ENCODE results near the gene GPR141. TPM values are rescaled to one million over a fixed set of nuclear protein-coding genes. Genes with fewer than 3 reads are reported as not detected.

Gene GPR141
- total and polyA plus RNA-seq, 4 donors: 0.88 to 4.2 (median 1.2) TPM; not detected in 1

GRCh38 chr7:37758501-37759045 is 75.0 kb downstream of the GPR141 start:
- no peaks in the 10 kb centered on the region for H3K4me1 ChIP-seq (ENCODE audit: control insufficient read depth in 1 of 2, insufficient read depth in 2 of 2, low read length in 2 of 2)
- no peak overlapping the region for H3K4me3 ChIP-seq (ENCODE audit: low read length in 2 of 2)
- H3K36me3 ChIP-seq (ENCODE audit: control insufficient read depth in 1 of 2, insufficient read depth in 2 of 2, low read length in 1 of 2): no peaks in the 10 kb centered on the region
- no peaks in the 10 kb centered on the region for H3K9me3 ChIP-seq (ENCODE audit: control insufficient read depth, low read length)
- no peak for DNase-seq
- H3K27me3 ChIP-seq (ENCODE audit: control insufficient read depth in 1 of 2, insufficient read depth in 2 of 2, low read length in 1 of 2): no peaks in the 10 kb centered on the region
- 85 to 87% methylated on average over 3 of the region's 3 CpGs for WGBS, 2 donors
- intact Hi-C loops (cut with DNase I): no loop called here
- no peak overlapping the region for H3K27ac ChIP-seq (ENCODE audit: low read depth in 1 of 2, low read length in 2 of 2)
- ATAC-seq (ENCODE audit: low FRiP score): no peak

GRCh38 chr7:37759526-37759925 is 76.0 kb downstream of the GPR141 start:
- Histone ChIP-seq H3K27ac (ENCODE audit: low read depth in 1 of 2, low read length in 2 of 2) (no peak overlapping the region), H3K27me3 (ENCODE audit: control insufficient read depth in 1 of 2, insufficient read depth in 2 of 2, low read length in 1 of 2) (no peaks in the 10 kb centered on the region), H3K9me3 (ENCODE audit: control insufficient read depth, low read length) (no peaks in the 10 kb centered on the region), H3K4me3 (ENCODE audit: low read length in 2 of 2) (no peak overlapping the region), H3K36me3 (ENCODE audit: control insufficient read depth in 1 of 2, insufficient read depth in 2 of 2, low read length in 1 of 2) (no peaks in the 10 kb centered on the region), H3K4me1 (ENCODE audit: control insufficient read depth in 1 of 2, insufficient read depth in 2 of 2, low read length in 2 of 2) (no peaks in the 10 kb centered on the region)
- intact Hi-C loops (cut with DNase I): no loop called here
- 81 to 82% methylated on average over 5 of the region's 5 CpGs for WGBS, 2 donors
- DNase-seq (peak in 1 of 2 donors; percentile 30), ATAC-seq (ENCODE audit: low FRiP score) (no peak)

- ATAC-seq (ENCODE audit: low FRiP score): no peak
- intact Hi-C loops (cut with DNase I): no loop called here
- H3K36me3 ChIP-seq (ENCODE audit: control insufficient read depth in 1 of 2, insufficient read depth in 2 of 2, low read length in 1 of 2): no peaks in the 10 kb centered on the region
- no peak overlapping the region for H3K4me3 ChIP-seq (ENCODE audit: low read length in 2 of 2)
- no peak for DNase-seq
- H3K4me1 ChIP-seq (ENCODE audit: control insufficient read depth in 1 of 2, insufficient read depth in 2 of 2, low read length in 2 of 2): no peaks in the 10 kb centered on the region
- whole genome bisulfite sequencing, 2 donors: 91 to 92% methylated on average over 4 of the region's 4 CpGs
- H3K27me3 ChIP-seq (ENCODE audit: control insufficient read depth in 1 of 2, insufficient read depth in 2 of 2, low read length in 1 of 2): no peaks in the 10 kb centered on the region
- H3K9me3 ChIP-seq (ENCODE audit: control insufficient read depth, low read length): no peaks in the 10 kb centered on the region
- no peak overlapping the region for H3K27ac ChIP-seq (ENCODE audit: low read depth in 1 of 2, low read length in 2 of 2)
Measured at GRCh38 chr7:37765421-37765829, 81.9 kb downstream of the GPR141 start.

GRCh38 chr7:37765872-37766525 is 82.4 kb downstream of the GPR141 start:
- WGBS, 2 donors: 60 to 70% methylated on average over 6 of the region's 6 CpGs
- Histone ChIP-seq H3K27me3 (ENCODE audit: control insufficient read depth in 1 of 2, insufficient read depth in 2 of 2, low read length in 1 of 2) (no peaks in the 10 kb centered on the region), H3K4me1 (ENCODE audit: control insufficient read depth in 1 of 2, insufficient read depth in 2 of 2, low read length in 2 of 2) (no peaks in the 10 kb centered on the region), H3K9me3 (ENCODE audit: control insufficient read depth, low read length) (no peaks in the 10 kb centered on the region), H3K4me3 (ENCODE audit: low read length in 2 of 2) (no peak overlapping the region), H3K27ac (ENCODE audit: low read depth in 1 of 2, low read length in 2 of 2) (no peak overlapping the region), H3K36me3 (ENCODE audit: control insufficient read depth in 1 of 2, insufficient read depth in 2 of 2, low read length in 1 of 2) (no peaks in the 10 kb centered on the region)
- ATAC-seq (ENCODE audit: low FRiP score) (no peak), DNase-seq (peak in 1 of 2 donors; percentile 55)
- intact Hi-C loops (cut with DNase I): no loop called here

GRCh38 chr7:37768611-37769010 is 85.0 kb downstream of the GPR141 start:
- Histone ChIP-seq H3K4me3 (ENCODE audit: low read length in 2 of 2) (no peak overlapping the region), H3K36me3 (ENCODE audit: control insufficient read depth in 1 of 2, insufficient read depth in 2 of 2, low read length in 1 of 2) (no peaks in the 10 kb centered on the region), H3K9me3 (ENCODE audit: control insufficient read depth, low read length) (no peaks in the 10 kb centered on the region), H3K4me1 (ENCODE audit: control insufficient read depth in 1 of 2, insufficient read depth in 2 of 2, low read length in 2 of 2) (no peaks in the 10 kb centered on the region), H3K27ac (ENCODE audit: low read depth in 1 of 2, low read length in 2 of 2) (no peak overlapping the region), H3K27me3 (ENCODE audit: control insufficient read depth in 1 of 2, insufficient read depth in 2 of 2, low read length in 1 of 2) (no peaks in the 10 kb centered on the region)
- DNase-seq: no peak
- no peak for ATAC-seq (ENCODE audit: low FRiP score)
- intact Hi-C loops (cut with DNase I): no loop called here
- WGBS, 2 donors: 84 to 94% methylated on average over 1 of the region's 1 CpG

GRCh38 chr7:37769291-37769690 is 85.7 kb downstream of the GPR141 start:
- no peaks in the 10 kb centered on the region for H3K4me1 ChIP-seq (ENCODE audit: control insufficient read depth in 1 of 2, insufficient read depth in 2 of 2, low read length in 2 of 2)
- ATAC-seq (ENCODE audit: low FRiP score): no peak
- no peaks in the 10 kb centered on the region for H3K9me3 ChIP-seq (ENCODE audit: control insufficient read depth, low read length)
- H3K4me3 ChIP-seq (ENCODE audit: low read length in 2 of 2): no peak overlapping the region
- no peak for DNase-seq
- intact Hi-C loops (cut with DNase I): no loop called here
- H3K27me3 ChIP-seq (ENCODE audit: control insufficient read depth in 1 of 2, insufficient read depth in 2 of 2, low read length in 1 of 2): no peaks in the 10 kb centered on the region
- H3K36me3 ChIP-seq (ENCODE audit: control insufficient read depth in 1 of 2, insufficient read depth in 2 of 2, low read length in 1 of 2): no peaks in the 10 kb centered on the region
- WGBS, 2 donors: 69 to 80% methylated on average over 1 of the region's 1 CpG
- H3K27ac ChIP-seq (ENCODE audit: low read depth in 1 of 2, low read length in 2 of 2): no peak overlapping the region

- Histone ChIP-seq H3K4me1 (ENCODE audit: control insufficient read depth in 1 of 2, insufficient read depth in 2 of 2, low read length in 2 of 2) (no peaks in the 10 kb centered on the region), H3K27me3 (ENCODE audit: control insufficient read depth in 1 of 2, insufficient read depth in 2 of 2, low read length in 1 of 2) (no peaks in the 10 kb centered on the region), H3K9me3 (ENCODE audit: control insufficient read depth, low read length) (no peaks in the 10 kb centered on the region), H3K4me3 (ENCODE audit: low read length in 2 of 2) (no peak overlapping the region), H3K36me3 (ENCODE audit: control insufficient read depth in 1 of 2, insufficient read depth in 2 of 2, low read length in 1 of 2) (no peaks in the 10 kb centered on the region), H3K27ac (ENCODE audit: low read depth in 1 of 2, low read length in 2 of 2) (no peak overlapping the region)
- WGBS, 2 donors: 95 to 99% methylated on average over 3 of the region's 3 CpGs
- ATAC-seq (ENCODE audit: low FRiP score): no peak
- intact Hi-C loops (cut with DNase I): no loop called here
- no peak for DNase-seq
Measured at GRCh38 chr7:37769726-37770125, 86.2 kb downstream of the GPR141 start.

GRCh38 chr7:37770838-37771237 is 87.3 kb downstream of the GPR141 start:
- DNase-seq: no peak
- 82 to 85% methylated on average over 6 of the region's 6 CpGs for WGBS, 2 donors
- intact Hi-C loops (cut with DNase I): no loop called here
- Histone ChIP-seq H3K4me3 (ENCODE audit: low read length in 2 of 2) (no peak overlapping the region), H3K27ac (ENCODE audit: low read depth in 1 of 2, low read length in 2 of 2) (no peak overlapping the region), H3K4me1 (ENCODE audit: control insufficient read depth in 1 of 2, insufficient read depth in 2 of 2, low read length in 2 of 2) (no peaks in the 10 kb centered on the region), H3K27me3 (ENCODE audit: control insufficient read depth in 1 of 2, insufficient read depth in 2 of 2, low read length in 1 of 2) (no peaks in the 10 kb centered on the region), H3K36me3 (ENCODE audit: control insufficient read depth in 1 of 2, insufficient read depth in 2 of 2, low read length in 1 of 2) (no peaks in the 10 kb centered on the region), H3K9me3 (ENCODE audit: control insufficient read depth, low read length) (no peaks in the 10 kb centered on the region)
- ATAC-seq (ENCODE audit: low FRiP score): no peak

- Histone ChIP-seq H3K36me3 (ENCODE audit: control insufficient read depth in 1 of 2, insufficient read depth in 2 of 2, low read length in 1 of 2) (no peaks in the 10 kb centered on the region), H3K27ac (ENCODE audit: low read depth in 1 of 2, low read length in 2 of 2) (no peak overlapping the region), H3K4me3 (ENCODE audit: low read length in 2 of 2) (no peak overlapping the region), H3K9me3 (ENCODE audit: control insufficient read depth, low read length) (no peaks in the 10 kb centered on the region), H3K4me1 (ENCODE audit: control insufficient read depth in 1 of 2, insufficient read depth in 2 of 2, low read length in 2 of 2) (no peaks in the 10 kb centered on the region), H3K27me3 (ENCODE audit: control insufficient read depth in 1 of 2, insufficient read depth in 2 of 2, low read length in 1 of 2) (no peaks in the 10 kb centered on the region)
- 73 to 92% methylated on average over 3 of the region's 3 CpGs for WGBS, 2 donors
- ATAC-seq (ENCODE audit: low FRiP score): no peak
- intact Hi-C loops (cut with DNase I): no loop called here
- DNase-seq: no peak
Measured at GRCh38 chr7:37771342-37771741, 87.8 kb downstream of the GPR141 start.
